Measurements from ENCODE around the gene RNF213.

The RNF213 gene

GRCh38 chr17:80380555-80381002 lies 119.9 kb downstream of the RNF213 start:
- FAIRE-seq, result no peak
- DNase-seq (ENCODE audit: insufficient read length, low spot score), result no peak
- TF ChIP-seq POLR2A (IDR thresholded peaks at IDR 0.05; ENCODE audit: low read depth, low read length), result no peak

- TF ChIP-seq POLR2A (IDR thresholded peaks at IDR 0.05; ENCODE audit: low read depth, low read length), result no peak
- no peak for DNase-seq (ENCODE audit: insufficient read length, low spot score)
- no peak for FAIRE-seq
Measured at GRCh38 chr17:80381416-80381923, 120.8 kb downstream of the RNF213 start.

- FAIRE-seq, result no peak
- no peak for DNase-seq (ENCODE audit: insufficient read length, low spot score)
- TF ChIP-seq POLR2A (IDR thresholded peaks at IDR 0.05; ENCODE audit: low read depth, low read length), result no peak
Measured at GRCh38 chr17:80382446-80382845, 121.8 kb downstream of the RNF213 start.

GRCh38 chr17:80382956-80383355 lies 122.3 kb downstream of the RNF213 start:
- no peak for FAIRE-seq
- TF ChIP-seq POLR2A (IDR thresholded peaks at IDR 0.05; ENCODE audit: low read depth, low read length), result no peak

GRCh38 chr17:80384078-80384960 lies 123.7 kb downstream of the RNF213 start:
- no peak for DNase-seq (ENCODE audit: insufficient read length, low spot score)

More at GRCh38 chr17:80382956-80383355, 122.3 kb downstream of the RNF213 start:
- DNase-seq (ENCODE audit: insufficient read length, low spot score), result no peak

GRCh38 chr17:80385046-80385445 lies 124.4 kb downstream of the RNF213 start:
- FAIRE-seq (no peak), DNase-seq (ENCODE audit: insufficient read length, low spot score) (no peak)
- no peak for TF ChIP-seq POLR2A (IDR thresholded peaks at IDR 0.05; ENCODE audit: low read depth, low read length)

More at GRCh38 chr17:80384078-80384960, 123.7 kb downstream of the RNF213 start:
- FAIRE-seq, result no peak
- no peak for TF ChIP-seq POLR2A (IDR thresholded peaks at IDR 0.05; ENCODE audit: low read depth, low read length)

- DNase-seq (ENCODE audit: insufficient read length, low spot score), result no peak
Measured at GRCh38 chr17:80386341-80386740, 125.7 kb downstream of the RNF213 start.

GRCh38 chr17:80387071-80387470 lies 126.4 kb downstream of the RNF213 start:
- no peak for TF ChIP-seq POLR2A (IDR thresholded peaks at IDR 0.05; ENCODE audit: low read depth, low read length)
- no peak for DNase-seq (ENCODE audit: insufficient read length, low spot score)
- no peak for FAIRE-seq

More at GRCh38 chr17:80386341-80386740, 125.7 kb downstream of the RNF213 start:
- TF ChIP-seq POLR2A (IDR thresholded peaks at IDR 0.05; ENCODE audit: low read depth, low read length), result no peak
- FAIRE-seq, result no peak

GRCh38 chr17:80388175-80388574 lies 127.5 kb downstream of the RNF213 start:
- DNase-seq (ENCODE audit: insufficient read length, low spot score) (no peak), FAIRE-seq (no peak)
- no peak for TF ChIP-seq POLR2A (IDR thresholded peaks at IDR 0.05; ENCODE audit: low read depth, low read length)

GRCh38 chr17:80388601-80389000 lies 127.9 kb downstream of the RNF213 start:
- DNase-seq (ENCODE audit: insufficient read length, low spot score), result no peak
- no peak for FAIRE-seq
- no peak for TF ChIP-seq POLR2A (IDR thresholded peaks at IDR 0.05; ENCODE audit: low read depth, low read length)

- TF ChIP-seq POLR2A (IDR thresholded peaks at IDR 0.05; ENCODE audit: low read depth, low read length), result no peak
- FAIRE-seq, result no peak
- no peak for DNase-seq (ENCODE audit: insufficient read length, low spot score)
Measured at GRCh38 chr17:80389011-80389995, 128.7 kb downstream of the RNF213 start.

- DNase-seq (ENCODE audit: insufficient read length, low spot score) (no peak), FAIRE-seq (no peak)
- TF ChIP-seq POLR2A (IDR thresholded peaks at IDR 0.05; ENCODE audit: low read depth, low read length), result no peak
Measured at GRCh38 chr17:80393241-80393890, 132.7 kb downstream of the RNF213 start.

GRCh38 chr17:80393961-80394360 lies 133.3 kb downstream of the RNF213 start:
- FAIRE-seq, result no peak

More at GRCh38 chr17:80393961-80394360, 133.3 kb downstream of the RNF213 start:
- no peak for DNase-seq (ENCODE audit: insufficient read length, low spot score)
- TF ChIP-seq POLR2A (IDR thresholded peaks at IDR 0.05; ENCODE audit: low read depth, low read length), result no peak
